NOMO-1 treated with DMSO at 0.1 percent for 48 hours (cell line): Measurements from ENCODE around the gene NMB.

Experiments
- DNase-seq: peaks from one replicate; lab custom pipeline; 2025; ENCODE audit not compliant: unreplicated experiment; lab: John Stamatoyannopoulos, UW

Gene NMB

DNA sequence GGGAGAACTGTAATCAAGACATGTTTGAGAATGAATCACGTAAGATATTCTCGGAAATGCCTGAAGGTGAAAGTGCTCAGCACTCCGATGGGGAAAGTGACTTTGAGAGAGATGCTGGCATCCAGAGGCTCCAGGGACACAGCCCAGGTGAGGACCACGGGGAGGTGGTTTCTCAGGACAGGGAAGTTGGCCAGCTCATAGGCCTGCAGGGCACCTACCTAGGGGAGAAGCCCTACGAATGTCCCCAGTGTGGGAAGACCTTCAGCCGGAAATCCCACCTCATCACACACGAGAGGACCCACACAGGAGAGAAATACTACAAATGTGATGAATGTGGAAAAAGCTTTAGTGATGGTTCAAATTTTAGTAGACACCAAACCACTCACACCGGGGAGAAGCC is 37.4 kb downstream of the NMB start:
- DNase-seq: no peak

DNA sequence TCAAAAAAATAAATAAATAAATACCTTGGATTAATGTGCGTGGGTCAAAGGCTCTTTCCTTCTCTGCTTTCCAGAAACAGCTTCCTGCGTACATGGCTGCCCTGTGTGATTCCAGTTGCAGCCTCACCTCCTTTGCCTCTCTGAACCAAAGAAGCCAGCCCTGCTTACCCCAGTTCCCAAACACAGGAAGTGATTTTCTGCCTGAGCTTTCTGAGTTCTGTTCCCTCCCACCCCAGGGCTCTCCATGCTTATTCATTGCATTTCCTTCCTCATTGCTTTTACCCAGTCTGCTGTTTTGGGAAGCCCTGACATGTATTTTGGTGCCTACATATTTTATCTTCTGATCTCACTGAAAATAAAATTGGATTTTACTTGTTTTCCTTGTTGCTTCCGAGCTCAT is 41.8 kb downstream of the NMB start:
- DNase-seq: peak; percentile 52

DNA sequence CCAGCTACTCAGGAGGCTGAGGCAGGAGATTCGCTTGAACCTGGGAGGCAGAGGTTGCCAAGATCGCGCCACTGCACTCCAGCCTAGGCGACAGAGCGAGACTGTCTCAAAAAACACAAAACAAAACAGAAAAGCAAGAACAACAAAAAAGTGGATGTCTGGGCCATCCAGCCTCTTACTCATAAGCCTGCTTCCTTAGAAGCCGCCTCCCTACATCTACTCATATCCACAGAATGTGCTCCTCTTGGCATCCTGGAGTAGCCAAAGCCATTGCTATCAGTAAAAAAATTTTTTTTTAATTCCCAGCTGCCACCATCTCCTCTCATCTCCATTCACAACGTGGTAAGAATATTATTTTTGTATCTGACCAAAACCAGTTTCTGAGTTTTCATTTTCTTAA is 46.4 kb downstream of the NMB start:
- DNase-seq: no peak

DNA sequence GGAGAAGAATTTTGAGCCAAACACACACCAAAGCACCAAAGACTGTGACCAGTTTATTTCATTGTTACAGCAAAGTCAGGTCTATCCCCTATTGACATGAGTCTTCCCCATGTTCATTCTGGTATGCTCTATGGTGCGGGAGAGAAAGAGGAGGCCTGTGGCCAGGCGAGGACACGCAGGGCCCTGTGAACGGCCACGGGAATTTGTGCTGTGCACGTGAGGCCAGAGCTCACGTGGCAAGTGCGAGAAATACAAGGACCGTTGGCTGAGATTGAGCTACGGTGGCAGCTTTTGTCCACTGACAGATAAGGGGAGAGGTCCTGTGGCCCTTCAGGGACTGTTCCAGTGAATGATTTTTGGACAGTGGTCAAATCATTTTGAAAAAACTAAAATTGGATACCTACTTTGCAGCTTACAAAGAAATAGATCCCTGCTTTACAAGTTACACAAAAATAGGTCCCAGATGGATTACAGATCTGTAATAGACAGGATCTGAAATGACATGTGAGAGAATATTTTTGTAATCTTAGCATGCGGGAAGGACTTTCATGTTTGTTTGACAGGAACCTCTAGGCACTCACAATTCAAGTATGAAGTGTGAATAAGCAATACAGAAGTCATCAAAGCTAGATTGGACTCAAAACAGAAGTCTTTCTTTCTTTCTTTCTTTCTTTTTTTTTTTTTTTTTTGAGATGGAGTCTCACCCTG is 48.0 kb downstream of the NMB start:
- DNase-seq: no peak

DNA sequence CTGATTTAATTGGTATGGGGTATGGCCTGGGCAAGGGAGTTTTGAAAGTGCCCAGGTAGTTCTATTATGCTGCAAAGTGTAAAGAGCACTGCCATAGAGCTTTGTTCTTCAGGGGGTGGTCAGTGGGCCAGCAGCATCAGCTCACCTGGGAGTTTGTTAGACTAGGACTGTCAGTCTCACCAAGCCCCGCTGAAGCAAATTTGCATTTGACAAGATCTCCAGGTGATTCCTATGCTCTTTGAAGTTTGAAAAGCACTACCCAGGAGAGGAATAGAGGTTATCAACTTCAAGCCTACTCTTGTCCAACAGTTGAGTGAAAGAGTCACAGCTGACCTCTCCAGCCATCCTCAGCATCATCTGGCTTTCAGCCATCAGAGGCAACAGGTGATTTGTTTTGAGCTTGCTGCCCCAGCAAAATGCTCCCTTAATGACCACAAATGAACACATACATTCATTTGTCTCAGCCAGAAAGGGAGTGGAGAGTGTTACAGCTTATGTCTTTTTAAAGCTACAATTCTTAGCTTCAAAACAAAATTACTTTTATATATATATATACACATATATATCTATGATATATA is 49.2 kb downstream of the NMB start:
- no peak for DNase-seq

DNA sequence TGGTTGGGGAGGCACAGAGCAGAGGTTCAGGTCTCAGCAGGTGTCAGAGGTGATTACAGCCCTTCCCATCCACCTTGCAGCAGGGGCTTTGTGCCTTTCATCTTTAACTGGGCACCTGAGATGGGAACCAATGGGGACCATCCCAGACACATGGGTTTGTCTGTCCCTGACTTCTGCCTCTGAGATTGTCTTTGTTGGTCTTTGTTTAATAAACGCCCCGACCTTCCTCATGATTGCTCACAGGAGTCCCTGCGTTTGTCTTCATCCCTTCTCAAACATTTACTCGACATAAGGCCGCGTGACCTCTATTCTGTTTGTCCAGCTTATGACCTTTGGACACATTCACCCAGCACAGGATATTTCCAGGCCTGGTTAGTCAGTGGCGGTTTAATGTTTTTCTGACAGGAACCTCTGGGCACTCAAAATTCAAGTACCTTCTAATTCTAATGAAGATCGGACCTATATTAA is 51.3 kb downstream of the NMB start:
- no peak for DNase-seq

DNA sequence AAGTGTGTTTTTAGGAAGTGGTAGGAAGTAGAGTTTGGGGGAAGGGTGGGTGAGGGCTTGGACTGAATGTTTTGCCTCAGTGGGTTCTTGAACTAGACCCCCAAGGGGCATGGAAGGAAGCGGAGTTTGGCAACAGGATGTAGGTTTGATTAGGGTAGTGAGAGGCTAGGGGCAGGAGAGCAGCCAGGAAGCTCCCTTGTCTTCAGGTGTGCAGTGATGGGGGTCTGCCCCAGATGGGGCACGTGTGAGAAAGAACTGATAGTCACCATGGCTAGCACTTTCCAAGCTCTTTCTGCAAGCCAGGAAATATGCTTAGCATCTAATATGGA is 52.5 kb downstream of the NMB start:
- DNase-seq: no peak
